Neural cell (in vitro differentiated cells): Measurements from ENCODE around the gene MZF1. TPM values are rescaled to one million over a fixed set of nuclear protein-coding genes. Genes with fewer than 3 reads are reported as not detected.

Experiments
- H2AFZ ChIP-seq: fragments of 200-600, 300-800 bp; sonication (generic), shearing (Covaris generic); 2 replicates; pipeline ENCODE4 v1.6.0; 2014; ENCODE audit warnings: low read depth, mild to moderate bottlenecking, antibody characterized with exemption, low read length, moderate library complexity
- H3F3A ChIP-seq: fragments of 200-600 bp; shearing (Covaris generic); 2 replicates; pipeline ENCODE4 v1.6.1; 2016; ENCODE audit warnings: mild to moderate bottlenecking, moderate library complexity, mixed read lengths, antibody characterized with exemption, low read length; ENCODE audit not compliant: insufficient read depth, poor library complexity, severe bottlenecking
- H3K27ac ChIP-seq: fragments of 200-600, 300-800 bp; sonication (generic), shearing (Covaris generic); 2 replicates; pipeline ENCODE4 v1.5.1; 2014; ENCODE audit warnings: mild to moderate bottlenecking, low read length, moderate library complexity
- H3K27me3 ChIP-seq: fragments of 300-800, 200-600 bp; sonication (generic), shearing (Covaris generic); 2 replicates; pipeline ENCODE4 v1.6.0; 2014; ENCODE audit warnings: mild to moderate bottlenecking, low read depth, low read length, moderate library complexity; ENCODE audit not compliant: insufficient read depth
- H3K36me3 ChIP-seq: fragments of 300-800, 200-600 bp; sonication (generic), shearing (Covaris generic); 2 replicates; pipeline ENCODE4 v1.5.1; 2014; ENCODE audit warnings: mild to moderate bottlenecking, antibody characterized with exemption, low read length, moderate library complexity; ENCODE audit not compliant: insufficient read depth
- H3K4me2 ChIP-seq: fragments of 300-800, 200-600 bp; sonication (generic), shearing (Covaris generic); 2 replicates; pipeline ENCODE4 v1.6.0; 2014; ENCODE audit warnings: mild to moderate bottlenecking, low read length
- H3K4me3 ChIP-seq: fragments of 300-800, 200-600 bp; sonication (generic), shearing (Covaris generic); 2 replicates; pipeline ENCODE4 v1.5.1; 2014; ENCODE audit warnings: mild to moderate bottlenecking, low read length, moderate library complexity
- H3K79me2 ChIP-seq: fragments of 200-600 bp; shearing (Covaris generic); replicated peaks from 2 replicates; pipeline ENCODE4 v1.6.0; 2014; ENCODE audit warnings: mild to moderate bottlenecking, low read length, moderate library complexity; ENCODE audit not compliant: insufficient read depth
- H3K9ac ChIP-seq: fragments of 300-800, 200-600 bp; sonication (generic), shearing (Covaris generic); 2 replicates; pipeline ENCODE4 v1.6.1; 2016; ENCODE audit warnings: mild to moderate bottlenecking, low read length, mixed read lengths
- H3K9me2 ChIP-seq: fragments of 200-600 bp; shearing (Covaris generic); 2 replicates; pipeline ENCODE4 v1.6.1; 2016; ENCODE audit warnings: mild to moderate bottlenecking, low read length, mixed read lengths; ENCODE audit not compliant: insufficient read depth
- H3K9me3 ChIP-seq: fragments of 200-600, 300-800 bp; sonication (generic), shearing (Covaris generic); 2 replicates; pipeline ENCODE4 v1.6.1; 2016; ENCODE audit warnings: mild to moderate bottlenecking, mixed run types, low read length, moderate library complexity, mixed read lengths
- H4K20me1 ChIP-seq: fragments of 200-600 bp; shearing (Covaris generic); 2 replicates; pipeline ENCODE4 v1.6.1; 2016; ENCODE audit warnings: mild to moderate bottlenecking, mixed run types; ENCODE audit not compliant: insufficient read depth
- CTCF ChIP-seq: fragments of 450-650 bp; IDR thresholded peaks from 2 replicates; pipeline ENCODE4 v1.5.1; 2014; ENCODE audit warnings: antibody characterized with exemption, mild to moderate bottlenecking, moderate library complexity; ENCODE audit not compliant: poor library complexity, severe bottlenecking
- EZH2 ChIP-seq: fragments of 200-600, 300-800 bp; shearing (Covaris generic), sonication (generic); IDR thresholded peaks from 2 replicates; pipeline ENCODE4 v1.6.1; 2014; ENCODE audit warnings: antibody characterized with exemption, low read length, borderline replicate concordance, mild to moderate bottlenecking; ENCODE audit not compliant: insufficient read depth, poor library complexity, severe bottlenecking
- MXI1 ChIP-seq: fragments of 450-650 bp; conservative IDR thresholded peaks from 2 replicates; pipeline ENCODE4 v1.6.1; 2014; ENCODE audit warnings: antibody characterized with exemption, mild to moderate bottlenecking; ENCODE audit not compliant: poor library complexity, severe bottlenecking
- POLR2AphosphoS5 ChIP-seq: IDR thresholded peaks from 2 replicates; pipeline ENCODE4 v1.6.1; 2012
- RAD21 ChIP-seq: fragments of 450-650 bp; conservative IDR thresholded peaks from 2 replicates; pipeline ENCODE4 v1.6.1; 2014; ENCODE audit warnings: antibody characterized with exemption, mild to moderate bottlenecking, moderate library complexity
- REST ChIP-seq: IDR thresholded peaks from 2 replicates; pipeline ENCODE4 v1.6.1; 2012; ENCODE audit warnings: borderline replicate concordance
- SMC3 ChIP-seq: fragments of 450-650 bp; conservative IDR thresholded peaks from 2 replicates; pipeline ENCODE4 v1.6.1; 2014; ENCODE audit warnings: antibody characterized with exemption, mild to moderate bottlenecking, moderate library complexity; ENCODE audit not compliant: poor library complexity
- TAF1 ChIP-seq: IDR thresholded peaks from 2 replicates; pipeline ENCODE4 v1.6.1; 2012; ENCODE audit warnings: low read depth
- polyA plus RNA-seq: library from polyadenylated mRNA; depleted of rRNA; stranded (reverse); fragments of >200 nt; gene quantifications from 2 replicates; pipeline ENCODE4 v1.2.3, GENCODE V29; 2014

MZF1 gene
- polyA plus RNA-seq, 1 donor from 2014 or later, result 74.6 TPM

GRCh38 chr19:58581227-58582141 lies 8.3 kb upstream of the MZF1 start:
- H3F3A ChIP-seq, result no peaks in the 10 kb centered on the region
- no peak overlapping the region for H3K27ac ChIP-seq
- H3K9me3 ChIP-seq, result no peaks in the 10 kb centered on the region
- no peak overlapping the region for H3K4me2 ChIP-seq
- no peak overlapping the region for H3K4me3 ChIP-seq
- no peak overlapping the region for H2AFZ ChIP-seq
- no peak for TF ChIP-seq POLR2AphosphoS5
- peak; percentile 45 for TF ChIP-seq SMC3
- peak; percentile 36 for TF ChIP-seq RAD21
- TF ChIP-seq CTCF, result peak; percentile 59
- no peaks in the 10 kb centered on the region for H3K9me2 ChIP-seq
- H3K79me2 ChIP-seq, result peaks cover 23% of the 10 kb centered on the region
- no peaks in the 10 kb centered on the region for H3K36me3 ChIP-seq
- H3K9ac ChIP-seq, result no peak overlapping the region
- no peaks in the 10 kb centered on the region for H3K27me3 ChIP-seq
- H4K20me1 ChIP-seq, result no peaks in the 10 kb centered on the region

GRCh38 chr19:58579473-58580142 lies 6.5 kb upstream of the MZF1 start:
- no peak overlapping the region for H3K9ac ChIP-seq
- H2AFZ ChIP-seq, result no peak overlapping the region
- H3K4me2 ChIP-seq, result no peak overlapping the region
- H4K20me1 ChIP-seq, result no peaks in the 10 kb centered on the region
- no peaks in the 10 kb centered on the region for H3F3A ChIP-seq
- no peak overlapping the region for H3K4me3 ChIP-seq
- H3K9me3 ChIP-seq, result no peaks in the 10 kb centered on the region
- TF ChIP-seq TAF1 (no peak), RAD21 (no peak), MXI1 (no peak), EZH2 (no peak), REST (no peak), CTCF (no peak), POLR2AphosphoS5 (no peak)
- no peak overlapping the region for H3K27ac ChIP-seq
- no peaks in the 10 kb centered on the region for H3K36me3 ChIP-seq
- no peaks in the 10 kb centered on the region for H3K9me2 ChIP-seq
- no peaks in the 10 kb centered on the region for H3K27me3 ChIP-seq
- H3K79me2 ChIP-seq, result peaks cover 28% of the 10 kb centered on the region
